Adrenal gland (tissue), 5 donors: ENCODE data around the gene AUTS2.

Experiments
- CTCF ChIP-seq, 6 experiments: fragments of 450-650 bp in 4 of 6; fragments of 200-600 bp in 2 of 6; sonication (generic) in 1 of 6; IDR thresholded peaks; 1 replicate in 5 of 6; 2 replicates in 1 of 6; pipeline versions ENCODE4 v1.5.1 to v1.8.0; 2016 to 2021; ENCODE audit warnings: antibody characterized with exemption in 6 of 6, mild to moderate bottlenecking in 2 of 6, moderate library complexity in 1 of 6
- POLR2A ChIP-seq, 2 donors: fragments of 450-650 bp; IDR thresholded peaks; one replicate each; pipeline ENCODE4 v1.6.1; 2017; ENCODE audit warnings: antibody characterized with exemption in 2 of 2, mild to moderate bottlenecking in 2 of 2, moderate library complexity in 1 of 2
- donor health status: DM: no; HTN: no; CAD: no.

DNA sequence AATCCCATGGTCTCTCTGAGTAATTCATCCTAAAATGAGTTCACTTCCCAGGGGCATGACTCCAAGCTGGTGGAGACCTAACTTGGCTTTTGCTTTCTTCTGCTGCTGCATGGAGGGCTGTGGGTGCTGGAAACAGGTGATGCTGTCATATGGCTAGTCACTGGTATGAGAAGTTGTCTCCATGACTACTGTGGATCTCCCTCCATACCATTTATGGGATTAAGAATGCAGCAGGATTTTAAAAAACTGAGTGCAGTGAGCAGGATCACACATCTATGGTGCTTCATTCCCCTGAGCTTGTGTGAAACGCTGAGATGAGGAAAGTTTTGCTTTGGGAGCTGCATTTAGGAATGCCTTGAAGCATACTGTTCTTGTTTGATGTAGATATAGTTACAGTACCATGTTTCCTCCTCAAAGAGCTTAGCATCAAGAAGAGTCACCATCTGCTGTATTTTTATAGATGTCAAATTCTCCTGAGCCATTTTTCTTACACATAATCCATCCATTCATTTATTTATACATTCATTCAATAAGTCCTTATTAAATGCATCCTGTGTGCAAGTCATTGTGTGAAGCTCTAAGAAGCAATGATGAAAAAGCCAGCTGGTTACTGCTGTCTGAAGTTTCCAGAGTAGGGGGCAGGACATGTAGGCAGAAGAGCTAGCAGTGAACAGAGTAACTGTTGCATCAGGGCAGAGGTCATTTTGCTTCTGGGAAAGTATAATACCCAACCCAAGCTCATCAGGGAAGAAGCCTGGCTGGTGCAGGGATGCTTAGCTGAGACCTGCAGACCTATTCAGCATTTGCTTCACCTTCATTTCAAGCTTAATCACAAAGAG lies 534.8 kb downstream of the AUTS2 start:
- TF ChIP-seq CTCF (IDR thresholded peaks at IDR 0.05) (no peak), POLR2A (IDR thresholded peaks at IDR 0.05) (no peak)
